Measurements from ENCODE around the gene DIAPH3.

DNA sequence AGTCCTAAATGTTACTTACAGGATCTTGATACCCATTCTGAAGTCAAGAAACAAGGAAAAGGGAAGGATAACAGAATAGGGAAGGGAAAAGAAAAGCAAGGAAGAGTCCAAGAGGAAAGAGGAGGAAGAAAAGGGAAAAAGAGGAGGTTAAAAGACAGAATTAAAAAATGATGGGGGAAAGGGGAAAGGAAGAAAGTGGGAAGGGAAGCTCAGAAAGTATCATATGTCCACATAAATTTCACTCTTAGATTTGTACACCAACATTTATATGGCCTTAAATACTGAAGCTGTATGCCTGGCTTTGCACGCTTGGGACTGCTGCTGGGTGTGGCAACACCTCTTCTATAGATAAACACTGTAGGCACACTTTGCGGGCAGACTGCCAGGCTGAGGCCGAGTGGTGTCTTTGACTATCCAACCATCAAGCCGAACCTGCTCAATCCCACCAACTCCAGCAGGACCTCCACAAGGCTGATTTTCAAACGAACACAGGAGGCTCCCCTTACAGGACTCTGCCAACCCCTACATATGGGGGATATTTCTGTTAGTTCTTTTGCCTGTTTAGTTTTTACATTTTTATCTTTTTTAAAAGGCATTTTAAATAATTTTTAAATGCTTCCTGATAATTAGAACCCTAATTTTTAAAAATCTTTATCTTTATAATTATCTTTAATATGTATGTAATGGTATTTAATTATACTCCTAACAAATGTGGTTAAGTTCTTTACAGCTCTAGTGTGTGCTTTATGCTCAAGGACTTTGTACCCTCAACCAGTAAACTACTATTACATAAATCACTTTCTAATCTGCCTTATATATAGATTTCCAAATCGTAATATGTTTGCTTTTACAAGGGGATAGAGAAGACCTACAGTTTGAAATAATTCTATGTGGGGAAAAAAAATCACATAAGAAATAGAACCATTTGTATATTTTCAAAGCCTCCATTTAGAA lies 154.2 kb downstream of the DIAPH3 start:
- TF ChIP-seq, protein P1, sequence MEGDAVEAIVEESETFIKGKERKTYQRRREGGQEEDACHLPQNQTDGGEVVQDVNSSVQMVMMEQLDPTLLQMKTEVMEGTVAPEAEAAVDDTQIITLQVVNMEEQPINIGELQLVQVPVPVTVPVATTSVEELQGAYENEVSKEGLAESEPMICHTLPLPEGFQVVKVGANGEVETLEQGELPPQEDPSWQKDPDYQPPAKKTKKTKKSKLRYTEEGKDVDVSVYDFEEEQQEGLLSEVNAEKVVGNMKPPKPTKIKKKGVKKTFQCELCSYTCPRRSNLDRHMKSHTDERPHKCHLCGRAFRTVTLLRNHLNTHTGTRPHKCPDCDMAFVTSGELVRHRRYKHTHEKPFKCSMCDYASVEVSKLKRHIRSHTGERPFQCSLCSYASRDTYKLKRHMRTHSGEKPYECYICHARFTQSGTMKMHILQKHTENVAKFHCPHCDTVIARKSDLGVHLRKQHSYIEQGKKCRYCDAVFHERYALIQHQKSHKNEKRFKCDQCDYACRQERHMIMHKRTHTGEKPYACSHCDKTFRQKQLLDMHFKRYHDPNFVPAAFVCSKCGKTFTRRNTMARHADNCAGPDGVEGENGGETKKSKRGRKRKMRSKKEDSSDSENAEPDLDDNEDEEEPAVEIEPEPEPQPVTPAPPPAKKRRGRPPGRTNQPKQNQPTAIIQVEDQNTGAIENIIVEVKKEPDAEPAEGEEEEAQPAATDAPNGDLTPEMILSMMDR (conservative IDR thresholded peaks at IDR 0.05; ENCODE audit: low read depth, low read length), result no peak
- TF ChIP-seq EZH2 (IDR thresholded peaks at IDR 0.05; ENCODE audit: borderline replicate concordance, low read depth, low read length, poor library complexity, severe bottlenecking), result no peak

Data from A673 (cell line).